Activated CD4-positive, alpha-beta T cell treated with anti-CD3 and anti-CD28 coated beads for 36 hours (primary cell): ENCODE data around the gene ACYP2. TPM values are rescaled to one million over a fixed set of nuclear protein-coding genes. Genes with fewer than 3 reads are reported as not detected.
A peak's percentile ranks its signal among the peaks of the same experiment; 100 is the strongest.
"Not testable (repeated sequence)": the region's sequence is repeated elsewhere in the genome, so short reads cannot be mapped to it uniquely, and the experiment has no call there.

ENCODE experiments used
- ATAC-seq: fragments of 200-7000 bp; cut with Tn5 transposase; one replicate; pipeline ENCODE4 v1.10.0; 2021; ENCODE audit warnings: mild to moderate bottlenecking, moderate library complexity
- CTCF ChIA-PET: fragments of 350-600 bp; sonication (Branson Sonifier 250); formaldehyde crosslinking; loops from one replicate; lab custom pipeline; 2021; ENCODE audit warnings: antibody characterized with exemption; lab: Charles Lee
- POLR2A ChIA-PET: fragments of 350-600 bp; sonication (Branson Sonifier 250); formaldehyde crosslinking; loops from one replicate; lab custom pipeline; 2021; ENCODE audit warnings: antibody characterized with exemption, inconsistent platforms; lab: Charles Lee
- DNase-seq: peaks from one replicate; pipeline ENCODE4 v3.0.0-alpha.2; 2020
- H3K27ac Mint-ChIP-seq: one replicate; pipeline ENCODE4 v1.8.0; 2021; ENCODE audit warnings: mixed read lengths
- H3K27me3 Mint-ChIP-seq: one replicate; pipeline ENCODE4 v1.8.0; 2021; ENCODE audit warnings: mixed read lengths
- H3K36me3 Mint-ChIP-seq: one replicate; pipeline ENCODE4 v1.8.0; 2021; ENCODE audit warnings: low read depth, mixed read lengths
- H3K4me1 Mint-ChIP-seq: one replicate; pipeline ENCODE4 v1.8.0; 2021; ENCODE audit warnings: mixed read lengths
- H3K4me3 Mint-ChIP-seq: one replicate; pipeline ENCODE4 v1.8.0; 2021; ENCODE audit warnings: mild to moderate bottlenecking, moderate library complexity, mixed read lengths
- H3K9me3 Mint-ChIP-seq: one replicate; pipeline ENCODE4 v1.8.0; 2021; ENCODE audit warnings: low read depth, mixed read lengths
- intact Hi-C, 2 experiments: fragments of 100-400 bp; cut with DNase I in 1 of 2; cut with micrococcal nuclease in 1 of 2; formaldehyde crosslinking; loops; one replicate each; pipeline versions ENCODE4 v1.14.2 to v1.15.1; 2022 to 2024; cut with DNase I, micrococcal nuclease
- total RNA-seq, 2 experiments: library from RNA; stranded (reverse); gene quantifications; one replicate each; pipeline ENCODE4 v1.2.3, GENCODE V29; 2021

The ACYP2 gene
- total RNA-seq, 2 experiments from 2014 or later = 6.0 to 6.9 TPM

GRCh38 chr2:54083021-54083420, 32.4 kb upstream of the ACYP2 start:
- H3K9me3 Mint-ChIP-seq = no peaks in the 10 kb centered on the region
- no peaks in the 10 kb centered on the region for H3K27me3 Mint-ChIP-seq
- no peak overlapping the region for H3K4me3 Mint-ChIP-seq
- DNase-seq (no peak), ATAC-seq (no peak)
- no peaks in the 10 kb centered on the region for H3K36me3 Mint-ChIP-seq
- peaks cover 7% of the 10 kb centered on the region for H3K4me1 Mint-ChIP-seq
- intact Hi-C loops = no loop called here
- H3K27ac Mint-ChIP-seq = no peak overlapping the region
- ChIA-PET POLR2A (no interaction called here), CTCF (interaction anchor here (0.6 to 1.0 kb wide), 2 partner anchors 10 to 45 kb away, joined by 3 to 4 read pairs; no protein-coding TSS in a partner anchor)

DNA sequence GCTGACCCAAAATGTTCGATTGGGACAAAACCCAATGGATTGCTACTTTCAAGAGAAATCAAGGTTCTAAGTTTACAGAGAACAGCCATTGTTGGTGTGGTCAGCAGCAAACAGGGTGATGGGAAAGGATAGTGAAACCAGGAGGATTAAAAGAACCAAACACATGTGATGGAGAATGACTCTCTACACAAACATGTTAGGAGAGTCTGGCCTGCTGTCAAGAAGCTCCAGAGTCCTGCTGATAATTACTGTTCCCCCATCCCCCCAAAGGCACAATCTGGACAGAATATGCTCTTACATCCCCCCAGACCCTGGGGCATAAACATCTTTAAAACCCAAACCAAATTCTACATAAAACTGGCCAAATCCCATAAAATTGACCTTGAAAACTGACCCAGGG, 32.0 kb upstream of the ACYP2 start:
- H3K36me3 Mint-ChIP-seq = no peaks in the 10 kb centered on the region
- no peaks in the 10 kb centered on the region for H3K27me3 Mint-ChIP-seq
- intact Hi-C loops = no loop called here
- no peaks in the 10 kb centered on the region for H3K9me3 Mint-ChIP-seq
- H3K27ac Mint-ChIP-seq = no peak overlapping the region
- peaks cover 7% of the 10 kb centered on the region for H3K4me1 Mint-ChIP-seq
- ATAC-seq (no peak), DNase-seq (no peak)
- CTCF ChIA-PET = no interaction called here
- POLR2A ChIA-PET = no interaction called here
- H3K4me3 Mint-ChIP-seq = no peak overlapping the region

DNA sequence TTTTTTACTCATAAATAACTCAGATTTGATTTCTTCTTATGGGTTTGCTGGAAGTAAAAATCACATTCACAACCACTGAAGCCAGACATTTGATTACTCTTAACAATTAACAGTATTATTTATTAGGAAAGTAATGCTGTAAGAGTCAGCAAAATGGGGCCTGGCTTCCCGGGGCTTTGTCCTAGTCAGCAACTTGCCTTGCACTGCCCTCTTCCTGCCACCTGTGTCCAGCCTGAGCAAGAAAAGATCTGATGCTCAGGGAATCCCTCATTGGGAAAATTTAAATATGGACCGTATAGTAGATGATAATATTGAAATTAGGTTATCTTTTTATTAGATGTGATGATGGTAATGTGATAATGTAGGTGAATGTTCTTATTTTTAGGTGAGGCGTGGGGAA, 30.8 kb upstream of the ACYP2 start:
- peaks cover 7% of the 10 kb centered on the region for H3K4me1 Mint-ChIP-seq
- no peaks in the 10 kb centered on the region for H3K36me3 Mint-ChIP-seq
- no peak overlapping the region for H3K4me3 Mint-ChIP-seq
- H3K9me3 Mint-ChIP-seq = no peaks in the 10 kb centered on the region
- ChIA-PET CTCF (no interaction called here), POLR2A (no interaction called here)
- no peak for ATAC-seq
- no peak for DNase-seq
- no peak overlapping the region for H3K27ac Mint-ChIP-seq
- no peaks in the 10 kb centered on the region for H3K27me3 Mint-ChIP-seq
- intact Hi-C loops = no loop called here

- no peak overlapping the region for H3K27ac Mint-ChIP-seq
- no peak for DNase-seq
- no peak for ATAC-seq
- intact Hi-C loops = no loop called here
- no peaks in the 10 kb centered on the region for H3K36me3 Mint-ChIP-seq
- no peaks in the 10 kb centered on the region for H3K9me3 Mint-ChIP-seq
- no peak overlapping the region for H3K4me3 Mint-ChIP-seq
- no peaks in the 10 kb centered on the region for H3K27me3 Mint-ChIP-seq
- peaks cover 7% of the 10 kb centered on the region for H3K4me1 Mint-ChIP-seq
- POLR2A ChIA-PET = no interaction called here
- CTCF ChIA-PET = no interaction called here
Measured at GRCh38 chr2:54085069-54085468, 30.3 kb upstream of the ACYP2 start.

- ChIA-PET CTCF (no interaction called here), POLR2A (interaction anchor here (0.6 kb wide), 1 partner anchor 13 kb away, joined by 6 read pairs; no protein-coding TSS in a partner anchor)
- Mint-ChIP-seq H3K9me3 (no peaks in the 10 kb centered on the region), H3K27ac (no peak overlapping the region), H3K27me3 (no peaks in the 10 kb centered on the region), H3K36me3 (no peaks in the 10 kb centered on the region), H3K4me1 (peaks cover 7% of the 10 kb centered on the region), H3K4me3 (no peak overlapping the region)
- intact Hi-C loops = no loop called here
- DNase-seq (no peak), ATAC-seq (no peak)
Measured at GRCh38 chr2:54086157-54086556, 29.3 kb upstream of the ACYP2 start.

GRCh38 chr2:54088191-54088634, 27.2 kb upstream of the ACYP2 start:
- ChIA-PET POLR2A (no interaction called here), CTCF (no interaction called here)
- H3K4me1 Mint-ChIP-seq = peaks cover 17% of the 10 kb centered on the region
- H3K4me3 Mint-ChIP-seq = no peak overlapping the region
- intact Hi-C loops = no loop called here
- DNase-seq = no peak
- no peak for ATAC-seq
- no peak overlapping the region for H3K27ac Mint-ChIP-seq
- H3K9me3 Mint-ChIP-seq = no peaks in the 10 kb centered on the region
- H3K36me3 Mint-ChIP-seq = no peaks in the 10 kb centered on the region
- H3K27me3 Mint-ChIP-seq = no peaks in the 10 kb centered on the region

- DNase-seq = no peak
- POLR2A ChIA-PET = no interaction called here
- CTCF ChIA-PET = interaction anchor here (0.6 kb wide), 1 partner anchor 35 kb away, joined by 3 read pairs; no protein-coding TSS in a partner anchor
- Mint-ChIP-seq H3K36me3 (no peaks in the 10 kb centered on the region), H3K9me3 (no peaks in the 10 kb centered on the region), H3K27me3 (no peaks in the 10 kb centered on the region), H3K4me3 (no peak overlapping the region), H3K27ac (no peak overlapping the region), H3K4me1 (peaks cover 22% of the 10 kb centered on the region)
- intact Hi-C loops = no loop called here
- ATAC-seq = no peak
Measured at GRCh38 chr2:54088719-54089118, 26.7 kb upstream of the ACYP2 start.

GRCh38 chr2:54090521-54091117, 24.8 kb upstream of the ACYP2 start:
- DNase-seq (no peak), ATAC-seq (no peak)
- Mint-ChIP-seq H3K27me3 (no peaks in the 10 kb centered on the region), H3K4me1 (peaks cover 23% of the 10 kb centered on the region), H3K9me3 (no peaks in the 10 kb centered on the region), H3K36me3 (no peaks in the 10 kb centered on the region), H3K4me3 (no peak overlapping the region), H3K27ac (no peak overlapping the region)
- POLR2A ChIA-PET = no interaction called here
- CTCF ChIA-PET = no interaction called here
- intact Hi-C loops = no loop called here

DNA sequence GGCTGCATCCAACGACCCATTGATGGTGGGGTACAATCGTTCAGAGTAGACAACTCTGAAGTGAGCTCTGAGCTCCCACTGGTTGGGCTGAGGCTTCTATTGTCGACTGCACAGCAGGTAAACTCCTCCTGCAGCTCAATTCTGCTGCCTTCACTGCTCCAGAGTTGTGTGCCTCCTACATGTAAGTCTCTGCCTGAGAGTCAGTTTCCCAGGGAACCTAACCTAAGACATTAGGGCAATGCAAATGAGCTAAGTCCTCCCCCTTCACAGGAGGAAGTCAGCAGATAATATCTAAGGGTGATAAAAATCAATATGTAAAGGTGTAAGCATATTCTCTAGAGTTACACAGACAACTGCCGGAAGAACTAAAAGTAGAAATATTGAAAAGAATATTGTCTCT, 22.5 kb upstream of the ACYP2 start:
- CTCF ChIA-PET = interaction anchor here (0.6 kb wide), 1 partner anchor 10 kb away, joined by 4 read pairs; no protein-coding TSS in a partner anchor
- H3K27me3 Mint-ChIP-seq = no peaks in the 10 kb centered on the region
- no peak overlapping the region for H3K4me3 Mint-ChIP-seq
- peaks cover 23% of the 10 kb centered on the region for H3K4me1 Mint-ChIP-seq
- peak overlapping the region; percentile 14 for H3K27ac Mint-ChIP-seq
- no peaks in the 10 kb centered on the region for H3K9me3 Mint-ChIP-seq
- DNase-seq (peak; percentile 10), ATAC-seq (peak; percentile 58)
- POLR2A ChIA-PET = no interaction called here
- H3K36me3 Mint-ChIP-seq = peaks cover 2% of the 10 kb centered on the region
- intact Hi-C loops = no loop called here

GRCh38 chr2:54095406-54095805, 20.0 kb upstream of the ACYP2 start:
- intact Hi-C loops, H3K9me3 Mint-ChIP-seq, POLR2A ChIA-PET, H3K36me3 Mint-ChIP-seq, H3K27me3 Mint-ChIP-seq, DNase-seq, CTCF ChIA-PET, ATAC-seq, H3K27ac Mint-ChIP-seq, H3K4me3 Mint-ChIP-seq: not testable (repeated sequence)
- peaks cover 27% of the 10 kb centered on the region for H3K4me1 Mint-ChIP-seq

DNA sequence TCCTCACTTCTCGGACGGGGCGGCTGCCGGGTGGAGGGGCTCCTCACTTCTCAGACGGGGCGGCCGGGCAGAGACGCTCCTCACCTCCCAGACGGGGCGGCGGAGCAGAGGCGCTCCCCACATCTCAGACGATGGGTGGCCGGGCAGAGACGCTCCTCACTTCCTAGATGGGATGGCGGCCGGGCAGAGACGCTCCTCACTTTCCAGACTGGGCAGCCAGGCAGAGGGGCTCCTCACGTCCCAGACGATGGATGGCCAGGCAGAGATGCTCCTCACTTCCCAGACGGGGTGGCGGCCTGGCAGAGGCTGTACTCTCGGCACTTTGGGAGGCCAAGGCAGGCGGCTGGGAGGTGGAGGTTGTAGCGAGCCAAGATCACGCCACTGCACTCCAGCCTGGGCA, 19.3 kb upstream of the ACYP2 start:
- POLR2A ChIA-PET, H3K27me3 Mint-ChIP-seq, ATAC-seq, H3K9me3 Mint-ChIP-seq, intact Hi-C loops, H3K4me3 Mint-ChIP-seq, DNase-seq, H3K27ac Mint-ChIP-seq, H3K36me3 Mint-ChIP-seq: not testable (repeated sequence)
- H3K4me1 Mint-ChIP-seq = peaks cover 27% of the 10 kb centered on the region
- CTCF ChIA-PET = interaction anchor here (1.1 kb wide), 1 partner anchor 12 kb away, joined by 4 read pairs; no protein-coding TSS in a partner anchor

DNA sequence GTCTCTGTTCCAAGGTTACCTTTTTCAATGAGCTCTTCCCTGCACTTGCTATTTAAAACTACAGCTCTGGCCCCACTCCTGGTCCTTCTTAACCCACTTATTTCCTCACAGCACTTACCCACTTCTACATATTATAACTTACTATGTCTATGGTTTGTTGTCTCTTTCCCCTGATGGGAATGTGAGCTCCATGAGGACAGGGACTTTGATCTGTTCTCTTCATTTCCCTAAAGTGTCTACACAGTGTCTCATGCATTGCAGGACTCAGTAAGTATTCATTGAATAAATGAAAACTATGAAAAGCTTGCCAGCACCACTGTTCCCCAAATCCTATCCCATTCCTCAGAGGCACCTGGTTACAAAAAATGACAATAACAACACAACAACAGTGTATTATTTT, 18.3 kb upstream of the ACYP2 start:
- peaks cover 2% of the 10 kb centered on the region for H3K36me3 Mint-ChIP-seq

More for the DNA sequence above, 18.3 kb upstream of the ACYP2 start:
- peaks cover 22% of the 10 kb centered on the region for H3K4me1 Mint-ChIP-seq
- ATAC-seq (no peak), DNase-seq (no peak)
- no peaks in the 10 kb centered on the region for H3K27me3 Mint-ChIP-seq
- H3K27ac Mint-ChIP-seq = no peak overlapping the region
- H3K9me3 Mint-ChIP-seq = no peaks in the 10 kb centered on the region
- no peak overlapping the region for H3K4me3 Mint-ChIP-seq
- POLR2A ChIA-PET = no interaction called here
- CTCF ChIA-PET = interaction anchor here (1.1 kb wide), 1 partner anchor 11 kb away, joined by 4 read pairs; no protein-coding TSS in a partner anchor
- intact Hi-C loops = no loop called here
